Hematopoietic multipotent progenitor cell treated with erythropoietin and hydrocortisone succinate and interleukin-3 and kit ligand, for 8 days (in vitro differentiated cells): ENCODE data around the gene RAD51B.
"Not testable (repeated sequence)": the region's sequence is repeated elsewhere in the genome, so short reads cannot be mapped to it uniquely, and the experiment has no call there.

ENCODE experiments used
- DNase-seq: peaks from one replicate; pipeline ENCODE4 v3.0.0-alpha.2; 2015

The RAD51B gene

DNA sequence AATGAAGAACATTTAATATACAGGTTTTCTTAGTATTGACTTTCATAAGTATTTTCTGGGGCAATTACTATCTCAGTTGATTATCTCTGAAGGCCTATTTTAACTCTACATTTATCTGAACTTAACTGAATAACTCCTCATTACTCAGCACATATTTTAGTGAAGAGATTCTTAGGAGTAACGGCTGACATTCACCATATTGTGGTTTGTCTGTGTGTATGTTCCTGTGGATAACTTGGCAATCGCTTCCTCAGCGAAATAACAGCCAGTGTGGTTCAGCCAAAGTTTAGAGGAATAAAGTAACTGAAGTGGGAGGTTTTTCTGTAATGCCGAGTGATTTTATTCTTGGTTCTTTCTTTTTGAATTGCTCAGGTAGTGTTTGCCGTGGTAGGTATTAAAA is 168.0 kb downstream of the RAD51B start:
- peak; percentile 90 for DNase-seq

DNA sequence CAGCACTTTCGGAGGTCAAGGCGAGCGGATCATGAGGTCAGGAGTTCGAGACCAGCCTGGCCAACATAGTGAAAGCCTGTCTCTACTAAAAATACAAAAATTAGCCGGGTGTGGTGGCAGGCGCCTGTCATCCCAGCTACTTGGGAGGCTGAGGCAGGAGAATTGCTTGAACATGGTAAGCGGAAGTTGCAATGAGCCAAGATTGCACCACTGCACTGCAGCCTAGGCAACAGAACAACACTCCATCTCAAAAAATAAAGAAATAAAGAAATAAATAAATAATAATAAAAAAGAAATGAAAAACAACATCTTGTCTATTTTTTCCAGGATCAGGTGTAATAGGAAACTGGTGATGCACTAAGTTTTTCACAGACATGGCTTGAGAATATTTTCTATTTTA is 168.6 kb downstream of the RAD51B start:
- not testable (repeated sequence) for DNase-seq

DNA sequence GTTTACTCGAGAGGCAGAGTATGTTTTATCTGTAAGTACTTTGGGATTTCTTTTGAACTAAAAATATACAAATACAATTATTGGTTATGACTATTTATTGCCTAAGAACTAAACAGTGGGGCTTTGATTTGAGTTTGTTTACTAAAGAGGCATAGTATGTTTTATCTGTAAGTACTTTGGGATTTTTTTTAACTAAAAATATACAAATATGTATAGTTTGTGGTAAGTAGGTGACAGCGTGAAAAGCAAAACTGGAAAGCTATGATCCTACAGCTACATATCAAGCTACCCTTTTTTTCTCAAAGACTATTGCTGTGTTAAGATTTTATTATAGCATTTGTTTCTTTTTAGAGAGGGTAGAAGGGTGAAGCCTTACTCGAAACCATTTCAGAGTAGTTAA is 171.0 kb downstream of the RAD51B start:
- no peak for DNase-seq

GRCh38 chr14:67994531-67994930 is 175.0 kb downstream of the RAD51B start:
- DNase-seq: no peak

GRCh38 chr14:67996235-67996634 is 176.7 kb downstream of the RAD51B start:
- DNase-seq: no peak

DNA sequence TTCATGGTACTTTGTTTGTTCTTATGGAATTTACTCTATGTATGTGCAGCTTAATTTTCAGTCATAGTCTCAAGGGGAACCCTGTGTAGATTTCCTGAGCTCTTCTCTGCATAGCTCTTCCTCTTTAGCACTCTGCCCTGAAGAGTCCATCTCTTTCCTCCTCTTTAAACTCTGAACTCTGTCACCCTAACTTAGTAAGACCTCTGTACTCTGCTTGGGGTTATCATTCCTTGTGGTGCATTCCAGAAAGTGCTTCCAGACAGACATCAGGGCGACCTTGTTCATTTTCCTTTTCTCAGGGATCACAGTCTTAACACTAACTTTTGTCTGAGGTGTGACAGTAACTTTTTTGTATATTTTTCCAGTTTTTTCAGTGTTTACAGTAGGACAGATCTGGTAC is 179.3 kb downstream of the RAD51B start:
- no peak for DNase-seq

- no peak for DNase-seq
Measured at GRCh38 chr14:67999290-67999689, 179.7 kb downstream of the RAD51B start.

- no peak for DNase-seq
Measured at GRCh38 chr14:67999705-68000384, 180.3 kb downstream of the RAD51B start.

GRCh38 chr14:68000511-68000910 is 180.9 kb downstream of the RAD51B start:
- DNase-seq: no peak

DNA sequence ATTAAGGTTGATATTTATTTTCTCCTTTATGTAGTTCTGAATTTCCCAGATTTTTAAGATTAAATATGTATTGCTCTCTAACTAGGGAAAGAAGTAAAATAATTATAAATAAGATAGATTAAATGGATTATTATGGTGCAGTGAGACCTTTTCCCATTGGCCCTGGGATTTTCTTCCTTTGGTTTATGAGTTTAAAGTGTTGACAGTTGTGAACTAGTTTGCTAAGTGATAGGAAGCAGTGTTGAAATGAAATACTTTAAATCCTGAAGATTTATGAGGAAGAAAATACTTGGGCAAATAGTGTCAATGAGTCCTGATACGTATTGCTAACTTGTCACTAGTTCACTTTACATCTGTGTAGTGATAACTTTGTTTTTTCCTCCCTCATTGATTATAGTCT is 188.9 kb downstream of the RAD51B start:
- no peak for DNase-seq

GRCh38 chr14:68011406-68012028 is 191.9 kb downstream of the RAD51B start:
- DNase-seq: no peak

DNA sequence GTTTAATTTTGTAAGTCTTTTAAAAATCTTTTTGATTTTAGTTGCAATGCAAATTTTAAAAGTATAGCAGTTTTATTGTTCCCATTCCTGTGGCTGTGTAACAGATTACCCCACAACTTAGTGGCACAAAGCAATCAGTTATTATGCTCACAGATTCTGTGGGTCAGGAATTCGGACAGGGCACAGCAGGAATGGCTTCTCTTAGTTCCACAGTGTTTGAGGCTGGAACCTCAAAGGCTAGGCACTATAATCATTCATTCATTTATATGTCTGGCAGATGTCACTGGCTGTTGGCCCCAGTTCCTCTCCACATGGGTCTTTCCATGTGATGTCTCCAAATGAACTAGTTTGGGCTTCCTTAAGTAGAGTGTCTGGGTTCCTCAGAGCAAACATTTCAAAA is 193.3 kb downstream of the RAD51B start:
- no peak for DNase-seq

GRCh38 chr14:68013326-68013725 is 193.7 kb downstream of the RAD51B start:
- DNase-seq: no peak

- DNase-seq: no peak
Measured at GRCh38 chr14:68014771-68015170, 195.2 kb downstream of the RAD51B start.

- no peak for DNase-seq
Measured at GRCh38 chr14:68015356-68016254, 196.0 kb downstream of the RAD51B start.

DNA sequence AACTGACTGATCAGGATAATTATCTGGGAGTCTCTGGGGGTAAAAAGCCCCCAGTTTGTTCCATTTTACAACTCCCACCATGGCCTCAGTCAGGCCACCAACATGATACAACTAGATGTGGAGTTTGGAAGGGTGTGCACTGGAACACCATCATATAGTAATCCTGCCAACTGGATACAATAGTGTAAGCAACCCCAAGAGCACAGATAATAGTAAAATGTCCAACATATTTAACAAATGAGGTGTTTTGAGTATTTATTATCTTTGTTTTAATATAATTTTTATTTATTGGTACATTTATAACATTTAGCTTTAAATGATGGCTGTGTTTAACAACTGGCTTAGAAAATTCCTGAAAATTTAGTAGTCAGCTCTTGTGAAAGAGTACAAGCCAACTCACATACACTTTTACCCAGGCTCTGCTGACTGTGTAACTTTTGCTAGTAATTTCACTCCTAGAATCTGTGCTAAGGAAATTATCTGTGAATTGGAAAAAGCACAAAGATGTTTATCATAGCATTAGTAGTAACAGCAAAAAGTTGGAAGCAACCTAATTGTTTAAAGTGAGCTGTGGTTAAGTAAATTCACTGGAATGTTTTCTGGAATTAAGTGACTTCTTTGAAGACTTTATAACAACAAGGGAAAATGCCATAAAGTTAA is 196.8 kb downstream of the RAD51B start:
- no peak for DNase-seq

DNA sequence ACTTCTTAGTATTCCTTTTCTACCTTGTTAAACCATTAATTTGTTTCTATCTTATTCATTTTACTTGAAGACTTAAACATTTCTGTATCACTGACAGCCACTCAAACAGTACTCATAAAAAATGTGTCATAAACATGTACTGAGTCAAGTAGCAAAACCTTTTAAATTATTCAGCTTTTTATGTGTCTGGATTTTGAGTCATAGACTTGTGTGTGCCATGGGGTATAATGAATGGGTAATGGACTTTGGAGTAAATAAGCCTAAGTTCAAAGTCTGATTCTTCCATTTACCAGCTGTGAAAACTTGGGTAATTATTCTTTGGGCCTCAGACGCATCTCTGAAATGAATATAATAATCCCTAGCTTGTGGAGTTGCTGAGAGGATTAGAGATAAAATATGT is 199.0 kb downstream of the RAD51B start:
- no peak for DNase-seq

- DNase-seq: no peak
Measured at GRCh38 chr14:68020493-68020892, 200.9 kb downstream of the RAD51B start.

- DNase-seq: no peak
Measured at GRCh38 chr14:68020999-68021663, 201.6 kb downstream of the RAD51B start.

DNA sequence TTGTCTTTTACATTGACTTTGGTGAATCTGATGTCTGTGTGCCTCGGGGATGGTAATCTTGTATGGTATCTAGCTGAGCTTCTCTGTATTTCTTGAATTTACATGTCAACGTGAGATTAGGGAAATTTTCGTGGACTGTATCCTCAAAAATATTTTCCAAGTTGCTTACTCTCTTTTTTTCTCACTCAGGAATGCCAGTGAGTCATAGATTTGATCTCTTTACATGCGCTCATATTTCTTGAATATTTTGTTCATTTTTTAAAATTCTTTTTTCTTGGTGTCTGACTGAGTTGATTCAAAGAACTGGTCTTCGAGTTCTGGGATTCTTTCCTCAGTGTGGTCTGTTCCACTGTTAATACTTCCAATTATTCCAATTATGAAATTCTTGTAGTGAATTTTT is 207.7 kb downstream of the RAD51B start:
- no peak for DNase-seq

- no peak for DNase-seq
Measured at GRCh38 chr14:68028075-68028474, 208.5 kb downstream of the RAD51B start.

DNA sequence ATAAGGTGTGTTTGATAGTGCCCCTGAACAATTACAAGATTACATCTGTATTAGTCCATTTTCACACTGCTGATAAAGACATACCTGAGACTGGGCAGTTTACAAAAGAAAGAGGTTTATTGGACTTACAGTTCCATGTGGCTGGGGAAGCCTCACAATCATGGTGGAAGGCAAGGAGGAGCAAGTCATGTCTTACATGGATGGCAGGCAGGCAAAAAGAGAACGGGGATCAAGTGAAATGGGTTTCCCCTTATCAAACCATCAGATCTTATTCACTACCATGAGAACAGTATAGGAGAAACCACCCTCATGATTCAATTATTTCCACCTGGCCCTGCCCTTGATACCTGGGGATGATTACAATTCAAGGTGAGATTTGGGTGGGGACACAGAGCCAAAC is 211.4 kb downstream of the RAD51B start:
- DNase-seq: not testable (repeated sequence)

DNA sequence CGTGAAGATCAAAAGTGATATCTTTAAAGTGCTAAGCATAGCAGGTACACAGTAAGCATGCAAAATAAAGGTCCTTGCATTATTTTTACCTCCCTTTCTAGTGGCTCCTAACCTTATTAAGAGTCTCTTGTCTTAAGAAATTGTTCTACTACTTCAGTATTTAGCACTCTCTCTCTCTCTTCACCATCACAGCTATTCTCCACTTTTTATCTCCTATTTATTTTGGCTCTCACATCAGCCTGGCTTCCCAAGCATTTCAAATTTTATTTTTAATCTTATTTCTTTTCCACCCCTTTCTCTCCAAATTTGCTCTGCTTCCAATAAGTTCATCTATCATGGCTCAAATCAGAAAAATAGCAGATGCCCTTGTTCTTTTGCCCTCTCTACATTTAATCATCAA is 212.6 kb downstream of the RAD51B start:
- no peak for DNase-seq
